Mammary microvascular endothelial cell (primary cell): ENCODE results near the gene TLK1. TPM values are rescaled to one million over a fixed set of nuclear protein-coding genes. Genes with fewer than 3 reads are reported as not detected.

Experiments used
- total RNA-seq: library from RNA; depleted of rRNA; stranded (reverse); fragments of >200 nt; gene quantifications from 2 replicates; pipeline ENCODE4 v1.2.3, GENCODE V29; 2015

The TLK1 gene
- total RNA-seq, result 10.0 and 13.2 TPM in 2 replicates

DNA sequence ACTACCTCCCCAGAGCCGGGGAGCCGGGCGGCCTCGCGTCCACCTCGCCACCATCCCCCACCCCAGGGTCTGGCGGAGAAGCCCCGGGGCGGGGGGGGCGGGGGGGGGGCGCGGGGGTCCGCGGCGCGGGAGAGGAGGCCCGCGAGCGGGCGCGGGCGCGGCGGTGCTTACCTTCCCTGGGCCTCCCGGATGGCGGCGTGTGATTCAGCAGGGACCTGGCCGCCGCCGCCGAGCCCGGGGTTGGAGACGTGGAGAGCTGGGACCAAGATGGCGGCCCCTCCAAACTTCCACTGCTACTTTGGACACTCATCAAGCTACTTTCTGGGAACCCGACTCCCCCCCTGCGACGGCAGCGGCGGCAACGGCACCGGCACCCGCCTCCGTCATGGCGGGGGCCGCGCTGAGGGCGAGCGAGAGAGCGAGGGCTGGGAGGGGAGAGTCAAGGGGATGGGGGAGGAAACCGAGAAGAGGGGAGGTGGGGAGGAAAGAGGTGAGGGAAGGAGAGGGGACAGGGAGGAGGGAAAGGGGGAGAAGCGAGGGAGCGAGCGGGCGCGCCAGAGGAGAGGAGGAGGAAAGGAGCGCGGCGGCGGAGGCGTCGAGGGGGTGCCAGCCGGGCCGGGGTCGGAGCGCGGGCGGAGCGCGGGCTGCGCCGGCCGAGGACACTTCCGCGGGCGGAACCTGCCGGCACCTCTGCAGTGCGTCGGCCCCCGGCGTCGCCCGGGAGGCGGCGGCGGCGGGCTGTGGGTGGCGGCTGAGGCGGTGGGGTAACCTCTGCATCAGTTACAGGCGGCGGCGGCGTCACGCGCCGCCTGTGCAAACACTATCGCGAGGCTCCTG is at the start of gene TLK1:
TSS of gene TLK1 (minus strand) at position 775 of the 837 bp plus-strand sequence. CDS start at position 310, 465 bp downstream.

Other genes starting within 250 kb of the TLK1 start
- gene GORASP2, start 231.6 kb downstream of the TLK1 start, total RNA-seq, result 74.0 and 86.9 TPM in 2 replicates